K562 (cell line): Measurements from ENCODE around the gene ARHGAP26.

Source experiments
- CTCF ChIP-seq, 3 experiments: IDR thresholded peaks in 2 of 3; conservative IDR thresholded peaks in 1 of 3; 2 replicates each; pipeline ENCODE4 v1.5.1; 2011 to 2012; ENCODE audit warnings: low read length in 3 of 3, mild to moderate bottlenecking in 3 of 3, control low read depth in 2 of 3, improper control_type of control experiment in 1 of 3, inconsistent platforms in 1 of 3, low read depth in 1 of 3, mixed read lengths in 1 of 3, moderate library complexity in 1 of 3; ENCODE audit not compliant: insufficient read depth in 2 of 3
- DNMT1 ChIP-seq: fragments of 450-650 bp; IDR thresholded peaks from 2 replicates; pipeline ENCODE4 v1.6.1; 2016; ENCODE audit warnings: antibody characterized with exemption, mild to moderate bottlenecking
- EP300 ChIP-seq: IDR thresholded peaks from 2 replicates; pipeline ENCODE4 v1.6.1; 2012; ENCODE audit warnings: low read length, improper control_type of control experiment
- FOXK1 ChIP-seq: sonication (generic); formaldehyde crosslinking; IDR thresholded peaks from 2 replicates; pipeline ENCODE4 v1.8.0; 2022; ENCODE audit warnings: missing genetic modification reagents, mild to moderate bottlenecking, borderline replicate concordance
- RAD21 ChIP-seq, 2 experiments: fragments of 250-450 bp in 1 of 2; fragments of 450-650 bp in 1 of 2; sonication (Bioruptor Pico) in 1 of 2; formaldehyde crosslinking in 1 of 2; IDR thresholded peaks in 1 of 2; conservative IDR thresholded peaks in 1 of 2; 2 replicates each; pipeline versions ENCODE4 v1.4.0 to v1.8.0; 2020 to 2022; ENCODE audit warnings: mild to moderate bottlenecking in 2 of 2, moderate library complexity in 1 of 2
- SP1 ChIP-seq: sonication (generic); formaldehyde crosslinking; IDR thresholded peaks from 2 replicates; pipeline ENCODE4 v1.8.1; 2022; ENCODE audit warnings: mild to moderate bottlenecking, missing genetic modification reagents
- SREBF1 ChIP-seq: fragments of 150-350 bp; IDR thresholded peaks from 2 replicates; pipeline ENCODE4 v1.6.1; 2014; ENCODE audit warnings: antibody characterized with exemption, low read depth, low read length, borderline replicate concordance
- TBP ChIP-seq: optimal IDR thresholded peaks from 2 replicates; pipeline ENCODE3; 2011; ENCODE audit warnings: low read depth, low read length, improper control_type of control experiment

DNA sequence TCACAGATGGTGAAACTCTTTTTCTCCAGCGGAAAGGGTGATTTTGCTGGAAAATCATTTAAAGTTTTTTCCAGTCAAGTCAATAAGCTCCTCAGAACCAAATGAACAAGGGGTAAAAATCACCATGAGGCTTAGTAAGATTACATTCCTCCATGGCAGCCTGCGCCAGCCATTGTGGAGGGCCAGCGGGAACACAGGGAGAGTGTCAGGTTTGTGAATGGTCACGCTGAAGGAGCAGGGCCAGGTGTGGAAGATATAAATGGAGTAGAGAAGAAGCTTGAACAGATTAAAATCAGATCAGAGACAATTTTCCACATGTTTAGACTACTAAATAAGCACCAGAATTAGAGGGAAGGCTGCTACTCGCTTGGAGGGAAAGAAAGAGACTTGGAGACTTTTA, 424.5 kb downstream of the ARHGAP26 start:
- no peak for TF ChIP-seq RAD21 (CRISPR knock-in tag; conservative IDR thresholded peaks at IDR 0.05 in 1 of 2, IDR thresholded peaks at IDR 0.05 in 1 of 2)
- TF ChIP-seq EP300: no peak
- no peak for TF ChIP-seq SREBF1
- TF ChIP-seq FOXK1 (CRISPR knock-in tag): no peak
- TF ChIP-seq TBP: no peak
- no peak for TF ChIP-seq DNMT1
- no peak for TF ChIP-seq SP1 (CRISPR knock-in tag)
- no peak for TF ChIP-seq CTCF (IDR thresholded peaks at IDR 0.05 in 2 of 3, conservative IDR thresholded peaks at IDR 0.05 in 1 of 3; ENCODE audit: insufficient read depth in 2 of 3, low read depth in 1 of 3, low read length in 3 of 3)
